GM23338 (cell line): Measurements from ENCODE around the gene PITRM1. TPM values are rescaled to one million over a fixed set of nuclear protein-coding genes. Genes with fewer than 3 reads are reported as not detected.

ENCODE experiments used
- ATAC-seq: fragments of 200-7000 bp; cut with Tn5 transposase; 3 replicates; pipeline ENCODE4 v1.9.1; 2020
- DNase-seq: peaks from one replicate; pipeline ENCODE4 v3.0.0-alpha.2; 2015; ENCODE audit warnings: low spot score
- H2AFZ ChIP-seq: fragments of 200-600 bp; sonication (generic); 2 replicates; pipeline ENCODE4 v1.8.0; 2016; ENCODE audit warnings: antibody characterized with exemption, mild to moderate bottlenecking, moderate library complexity
- H3F3A ChIP-seq: fragments of 200-600 bp; sonication (generic); replicated peaks from 2 replicates; pipeline ENCODE4 v1.8.0; 2017; ENCODE audit warnings: antibody characterized with exemption, mixed run types, low read depth
- H3K27ac ChIP-seq: fragments of 200-600 bp; sonication (generic); 2 replicates; pipeline ENCODE4 v1.6.1; 2016; ENCODE audit warnings: low read depth
- H3K27me3 ChIP-seq: fragments of 200-600 bp; sonication (generic); 2 replicates; pipeline ENCODE4 v1.8.0; 2016; ENCODE audit warnings: mild to moderate bottlenecking, mixed run types, moderate library complexity; ENCODE audit not compliant: insufficient read depth
- H3K36me3 ChIP-seq: fragments of 200-600 bp; sonication (generic); 2 replicates; pipeline ENCODE4 v1.8.0; 2016; ENCODE audit warnings: mild to moderate bottlenecking; ENCODE audit not compliant: insufficient read depth
- H3K4me1 ChIP-seq: fragments of 200-600 bp; sonication (generic); 2 replicates; pipeline ENCODE4 v1.8.0; 2016; ENCODE audit warnings: mild to moderate bottlenecking, moderate library complexity; ENCODE audit not compliant: insufficient read depth
- H3K4me2 ChIP-seq: fragments of 200-600 bp; sonication (generic); 2 replicates; pipeline ENCODE4 v1.7.1; 2017; ENCODE audit warnings: mixed run types
- H3K4me3 ChIP-seq: fragments of 200-600 bp; sonication (generic); 2 replicates; pipeline ENCODE4 v1.6.1; 2016; ENCODE audit warnings: mixed run types
- H3K79me2 ChIP-seq: fragments of 200-600 bp; sonication (generic); replicated peaks from 2 replicates; pipeline ENCODE4 v1.8.0; 2017; ENCODE audit warnings: mild to moderate bottlenecking; ENCODE audit not compliant: insufficient read depth
- H3K9me2 ChIP-seq: fragments of 200-600 bp; sonication (generic); 2 replicates; pipeline ENCODE4 v1.8.0; 2017; ENCODE audit not compliant: insufficient read depth
- H4K20me1 ChIP-seq: fragments of 200-600 bp; sonication (generic); replicated peaks from 2 replicates; pipeline ENCODE4 v1.8.0; 2017; ENCODE audit warnings: mild to moderate bottlenecking; ENCODE audit not compliant: insufficient read depth
- H3K27ac Mint-ChIP-seq: 2 replicates; pipeline ENCODE4 v1.8.0; 2020; ENCODE audit warnings: inconsistent platforms, mild to moderate bottlenecking, moderate library complexity, mixed read lengths
- H3K27me3 Mint-ChIP-seq: 3 replicates; pipeline ENCODE4 v1.8.0; 2022; ENCODE audit warnings: low read depth, mild to moderate bottlenecking, moderate library complexity, mixed read lengths, inconsistent platforms; ENCODE audit not compliant: insufficient read depth, poor library complexity
- H3K36me3 Mint-ChIP-seq: 3 replicates; pipeline ENCODE4 v1.8.0; 2021; ENCODE audit warnings: low read depth, mild to moderate bottlenecking, inconsistent platforms, moderate library complexity, mixed read lengths
- H3K4me1 Mint-ChIP-seq: 3 replicates; pipeline ENCODE4 v1.8.0; 2020; ENCODE audit warnings: mild to moderate bottlenecking, inconsistent platforms, mixed read lengths
- H3K4me3 Mint-ChIP-seq: 3 replicates; pipeline ENCODE4 v1.8.0; 2021; ENCODE audit warnings: moderate library complexity, mild to moderate bottlenecking, inconsistent platforms, mixed read lengths
- H3K9me3 Mint-ChIP-seq: 3 replicates; pipeline ENCODE4 v1.8.0; 2020; ENCODE audit warnings: moderate library complexity, mild to moderate bottlenecking, inconsistent platforms, mixed read lengths
- CREB1 ChIP-seq: fragments of 250-450 bp; sonication (Bioruptor Pico); IDR thresholded peaks from 2 replicates; pipeline ENCODE4 v1.5.0; 2020; ENCODE audit warnings: low read depth, mild to moderate bottlenecking, moderate library complexity
- EZH2 ChIP-seq: fragments of 200-600 bp; sonication (generic); IDR thresholded peaks from one replicate; pipeline ENCODE4 v1.8.0; 2017; ENCODE audit warnings: antibody characterized with exemption, mild to moderate bottlenecking, low read depth; ENCODE audit not compliant: unreplicated experiment
- JUNB ChIP-seq: IDR thresholded peaks from one replicate; pipeline ENCODE4 v1.6.1; 2016; ENCODE audit warnings: antibody characterized with exemption; ENCODE audit not compliant: unreplicated experiment
- NANOG ChIP-seq: IDR thresholded peaks from 2 replicates; pipeline ENCODE4 v1.6.1; 2016; ENCODE audit warnings: antibody characterized with exemption, borderline replicate concordance
- POLR2AphosphoS5 ChIP-seq: IDR thresholded peaks from 2 replicates; pipeline ENCODE4 v1.6.1; 2016; ENCODE audit warnings: antibody characterized with exemption, low read depth
- STAT1 ChIP-seq: IDR thresholded peaks from one replicate; pipeline ENCODE4 v1.6.1; 2016; ENCODE audit warnings: antibody characterized with exemption; ENCODE audit not compliant: unreplicated experiment
- ZNF114 ChIP-seq: fragments of 250-450 bp; sonication (Bioruptor Pico); IDR thresholded peaks from 2 replicates; pipeline ENCODE4 v1.5.0; 2020; ENCODE audit warnings: mild to moderate bottlenecking, moderate library complexity
- ZNF331 ChIP-seq: fragments of 250-450 bp; sonication (Bioruptor Pico); IDR thresholded peaks from 2 replicates; pipeline ENCODE4 v1.5.0; 2020; ENCODE audit warnings: low read depth, mild to moderate bottlenecking, moderate library complexity
- polyA plus RNA-seq: library from polyadenylated mRNA; unstranded; fragments of >200 nt; fragmentation: Nextera tagmentation; extraction: Ambion mirVana; gene quantifications from 2 replicates; pipeline ENCODE4 v1.2.1, GENCODE V29; 2016
- total RNA-seq: library from RNA; depleted of rRNA; stranded (reverse); fragments of >200 nt; shearing (Covaris generic); gene quantifications from 2 replicates; pipeline ENCODE4 v1.2.3, GENCODE V29; 2014
- TF ChIP-seq, protein P1 (sequence below): IDR thresholded peaks from 2 replicates; pipeline ENCODE4 v1.6.1; 2016; ENCODE audit warnings: antibody characterized with exemption
- TF ChIP-seq, protein P2 (sequence below): IDR thresholded peaks from one replicate; pipeline ENCODE4 v1.6.1; 2018; ENCODE audit warnings: antibody characterized with exemption; ENCODE audit not compliant: unreplicated experiment

Gene PITRM1
- total and polyA plus RNA-seq, 2 experiments from 2014 or later, result 29.0 to 33.0 TPM

DNA sequence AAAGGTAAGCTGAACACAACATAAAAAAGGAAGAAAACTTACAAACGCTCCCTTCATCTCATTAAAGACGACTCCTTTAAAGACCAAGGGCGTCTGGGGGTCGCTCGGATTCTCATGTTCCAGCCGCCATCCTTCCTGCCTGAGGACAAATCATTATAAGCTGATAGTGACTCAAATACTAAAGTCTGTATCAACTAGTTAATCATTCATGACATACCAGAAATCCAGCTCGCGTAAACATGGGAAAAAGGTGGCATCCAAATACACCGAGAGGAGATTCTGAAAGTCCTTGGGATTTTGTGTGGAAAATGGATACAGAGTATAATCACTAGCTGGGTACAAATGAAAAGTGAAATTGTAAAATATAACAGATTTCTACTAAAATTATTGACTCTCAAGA, 7.4 kb downstream of the PITRM1 start:
- Histone ChIP-seq H3K4me1 (no peaks in the 10 kb centered on the region), H3K4me3 (no peak overlapping the region), H2AFZ (no peak overlapping the region), H4K20me1 (no peaks in the 10 kb centered on the region; the same call in none of the 2 replicates), H3K36me3 (peaks cover 10% of the 10 kb centered on the region; the same call in 1 of the 2 replicates), H3K9me2 (no peaks in the 10 kb centered on the region), H3K4me2 (no peak overlapping the region), H3K27ac (no peak overlapping the region), H3K27me3 (no peaks in the 10 kb centered on the region), H3K79me2 (no peaks in the 10 kb centered on the region), H3F3A (no peaks in the 10 kb centered on the region)
- ATAC-seq, result no peak
- Mint-ChIP-seq H3K27me3 (peaks cover 2% of the 10 kb centered on the region), H3K9me3 (no peaks in the 10 kb centered on the region), H3K4me1 (no peaks in the 10 kb centered on the region), H3K27ac (no peak overlapping the region), H3K36me3 (peaks cover 42% of the 10 kb centered on the region; the same call in 2 of the 3 replicates), H3K4me3 (no peak overlapping the region)
- TF ChIP-seq EZH2 (no peak), ZNF114 (no peak), ZNF331 (CRISPR knock-in tag) (no peak), STAT1 (no peak), NANOG (no peak), CREB1 (CRISPR knock-in tag) (no peak), POLR2AphosphoS5 (no peak)
- TF ChIP-seq, protein P1, sequence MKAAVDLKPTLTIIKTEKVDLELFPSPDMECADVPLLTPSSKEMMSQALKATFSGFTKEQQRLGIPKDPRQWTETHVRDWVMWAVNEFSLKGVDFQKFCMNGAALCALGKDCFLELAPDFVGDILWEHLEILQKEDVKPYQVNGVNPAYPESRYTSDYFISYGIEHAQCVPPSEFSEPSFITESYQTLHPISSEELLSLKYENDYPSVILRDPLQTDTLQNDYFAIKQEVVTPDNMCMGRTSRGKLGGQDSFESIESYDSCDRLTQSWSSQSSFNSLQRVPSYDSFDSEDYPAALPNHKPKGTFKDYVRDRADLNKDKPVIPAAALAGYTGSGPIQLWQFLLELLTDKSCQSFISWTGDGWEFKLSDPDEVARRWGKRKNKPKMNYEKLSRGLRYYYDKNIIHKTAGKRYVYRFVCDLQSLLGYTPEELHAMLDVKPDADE, result no peak
- TF ChIP-seq, protein P2, sequence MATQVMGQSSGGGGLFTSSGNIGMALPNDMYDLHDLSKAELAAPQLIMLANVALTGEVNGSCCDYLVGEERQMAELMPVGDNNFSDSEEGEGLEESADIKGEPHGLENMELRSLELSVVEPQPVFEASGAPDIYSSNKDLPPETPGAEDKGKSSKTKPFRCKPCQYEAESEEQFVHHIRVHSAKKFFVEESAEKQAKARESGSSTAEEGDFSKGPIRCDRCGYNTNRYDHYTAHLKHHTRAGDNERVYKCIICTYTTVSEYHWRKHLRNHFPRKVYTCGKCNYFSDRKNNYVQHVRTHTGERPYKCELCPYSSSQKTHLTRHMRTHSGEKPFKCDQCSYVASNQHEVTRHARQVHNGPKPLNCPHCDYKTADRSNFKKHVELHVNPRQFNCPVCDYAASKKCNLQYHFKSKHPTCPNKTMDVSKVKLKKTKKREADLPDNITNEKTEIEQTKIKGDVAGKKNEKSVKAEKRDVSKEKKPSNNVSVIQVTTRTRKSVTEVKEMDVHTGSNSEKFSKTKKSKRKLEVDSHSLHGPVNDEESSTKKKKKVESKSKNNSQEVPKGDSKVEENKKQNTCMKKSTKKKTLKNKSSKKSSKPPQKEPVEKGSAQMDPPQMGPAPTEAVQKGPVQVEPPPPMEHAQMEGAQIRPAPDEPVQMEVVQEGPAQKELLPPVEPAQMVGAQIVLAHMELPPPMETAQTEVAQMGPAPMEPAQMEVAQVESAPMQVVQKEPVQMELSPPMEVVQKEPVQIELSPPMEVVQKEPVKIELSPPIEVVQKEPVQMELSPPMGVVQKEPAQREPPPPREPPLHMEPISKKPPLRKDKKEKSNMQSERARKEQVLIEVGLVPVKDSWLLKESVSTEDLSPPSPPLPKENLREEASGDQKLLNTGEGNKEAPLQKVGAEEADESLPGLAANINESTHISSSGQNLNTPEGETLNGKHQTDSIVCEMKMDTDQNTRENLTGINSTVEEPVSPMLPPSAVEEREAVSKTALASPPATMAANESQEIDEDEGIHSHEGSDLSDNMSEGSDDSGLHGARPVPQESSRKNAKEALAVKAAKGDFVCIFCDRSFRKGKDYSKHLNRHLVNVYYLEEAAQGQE, result no peak
- DNase-seq, result no peak

DNA sequence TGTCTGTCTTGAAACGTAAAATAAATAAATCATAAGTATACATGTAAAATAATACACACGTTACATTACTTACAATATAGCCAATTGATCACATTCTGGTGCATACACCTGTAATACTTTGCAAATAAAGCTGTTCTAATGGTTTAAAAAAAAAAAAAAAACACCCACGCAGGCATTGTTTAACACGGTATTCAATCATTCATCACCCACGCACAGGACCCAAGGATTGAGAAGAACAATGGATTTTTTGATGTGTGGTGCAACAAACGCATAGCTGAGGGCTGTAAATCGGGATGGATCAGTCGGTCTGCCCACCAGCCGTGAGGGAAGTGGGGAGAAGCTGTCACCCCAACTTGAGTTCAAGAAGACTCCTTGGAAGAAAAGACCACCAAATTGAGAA, 8.7 kb downstream of the PITRM1 start:
- H3K27ac Mint-ChIP-seq, result no peak overlapping the region
- H3K4me3 Mint-ChIP-seq, result no peak overlapping the region

More for the DNA sequence above, 8.7 kb downstream of the PITRM1 start:
- no peaks in the 10 kb centered on the region for H3K9me2 ChIP-seq
- H3K4me2 ChIP-seq, result no peak overlapping the region
- peaks cover 10% of the 10 kb centered on the region for H3K36me3 ChIP-seq
- H3K4me3 ChIP-seq, result no peak overlapping the region
- ATAC-seq, result no peak
- H3K4me1 ChIP-seq, result no peaks in the 10 kb centered on the region
- Mint-ChIP-seq H3K36me3 (peaks cover 47% of the 10 kb centered on the region), H3K9me3 (no peaks in the 10 kb centered on the region), H3K4me1 (no peaks in the 10 kb centered on the region), H3K27me3 (peaks cover 2% of the 10 kb centered on the region)
- no peak for TF ChIP-seq ZNF331 (CRISPR knock-in tag)
- TF ChIP-seq NANOG, result no peak
- TF ChIP-seq JUNB, result no peak
- TF ChIP-seq CREB1 (CRISPR knock-in tag), result no peak
- no peak for TF ChIP-seq ZNF114
- H4K20me1 ChIP-seq, result no peaks in the 10 kb centered on the region; the same call in 1 of the 2 replicates
- no peaks in the 10 kb centered on the region for H3K79me2 ChIP-seq
- H3K27ac ChIP-seq, result no peak overlapping the region
- no peak overlapping the region for H2AFZ ChIP-seq
- H3K27me3 ChIP-seq, result no peaks in the 10 kb centered on the region
- DNase-seq, result no peak
- no peaks in the 10 kb centered on the region for H3F3A ChIP-seq
